Neural crest cell (in vitro differentiated cells): ENCODE measurements around the gene SMG6. TPM values are rescaled to one million over a fixed set of nuclear protein-coding genes. Genes with fewer than 3 reads are reported as not detected.

Experiments
- DNase-seq: peaks from one replicate; pipeline ENCODE4 v3.0.0; 2021; ENCODE audit warnings: low read depth, mixed read lengths, low spot score
- H3K27ac Mint-ChIP-seq: one replicate; pipeline ENCODE4 v1.8.0; 2021; ENCODE audit warnings: mild to moderate bottlenecking, mixed read lengths; ENCODE audit not compliant: unreplicated experiment
- H3K27me3 Mint-ChIP-seq: 2 replicates; pipeline ENCODE4 v1.8.0; 2021; ENCODE audit warnings: low read depth, mild to moderate bottlenecking, mixed read lengths
- H3K36me3 Mint-ChIP-seq: 2 replicates; pipeline ENCODE4 v1.8.0; 2021; ENCODE audit warnings: low read depth, mild to moderate bottlenecking, mixed read lengths
- H3K4me1 Mint-ChIP-seq: 2 replicates; pipeline ENCODE4 v1.8.0; 2021; ENCODE audit warnings: mixed read lengths
- H3K4me3 Mint-ChIP-seq: one replicate; pipeline ENCODE4 v1.8.0; 2021; ENCODE audit warnings: mild to moderate bottlenecking, mixed read lengths
- H3K9me3 Mint-ChIP-seq: 2 replicates; pipeline ENCODE4 v1.8.0; 2021; ENCODE audit warnings: mixed read lengths
- total RNA-seq: library from RNA; stranded (reverse); gene quantifications from 2 replicates; pipeline ENCODE4 v1.2.1, GENCODE V29; 2021
- TF ChIP-seq, protein P1 (sequence below): fragments of 200-600 bp; sonication (generic); conservative IDR thresholded peaks from 2 replicates; pipeline ENCODE4 v1.5.0; 2021; ENCODE audit warnings: antibody characterized with exemption, mild to moderate bottlenecking

The SMG6 gene
- total RNA-seq, 1 donor from 2014 or later: 57.2 TPM

DNA sequence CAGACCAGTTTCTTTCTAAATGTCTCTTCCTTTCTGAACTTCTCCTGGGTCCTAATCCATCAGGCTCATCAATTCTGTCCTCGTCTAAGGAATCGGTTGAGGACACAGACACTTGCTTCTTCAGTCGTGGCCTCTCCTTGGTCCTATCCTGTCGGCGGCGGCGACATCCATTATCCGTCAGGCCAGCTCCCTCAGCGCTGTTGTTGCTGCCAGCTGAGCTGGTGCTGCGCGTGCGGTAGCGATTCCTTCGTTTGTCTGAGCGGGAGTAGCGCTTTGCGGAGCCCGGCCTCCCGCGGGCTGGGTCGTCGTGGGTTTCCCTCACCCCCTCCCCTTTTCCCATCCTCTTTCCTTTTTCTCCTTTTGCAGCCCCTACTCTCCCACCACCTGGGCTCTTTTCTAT is 3.8 kb downstream of the SMG6 start:
- no peaks in the 10 kb centered on the region for H3K27me3 Mint-ChIP-seq

DNA sequence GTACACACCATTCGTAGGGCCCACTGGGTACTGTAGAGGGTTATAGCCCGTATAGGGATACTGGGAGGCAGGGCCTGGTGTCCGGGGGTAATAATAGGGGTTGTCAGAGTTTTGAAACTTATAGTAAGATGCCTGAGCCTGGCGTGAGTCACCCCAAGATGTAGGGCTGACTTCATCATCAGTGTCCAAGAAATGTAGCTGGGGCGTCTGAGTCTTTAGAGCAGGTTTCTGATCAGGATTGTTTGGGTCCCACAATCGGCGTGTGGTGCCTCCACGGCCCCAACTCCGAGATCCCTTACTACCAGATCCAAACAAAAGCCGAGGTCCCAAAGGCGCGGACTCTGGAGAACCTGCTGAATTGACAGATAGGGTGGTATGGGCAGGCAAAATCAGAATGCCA is 4.4 kb downstream of the SMG6 start:
- H3K4me3 Mint-ChIP-seq: no peak overlapping the region
- H3K9me3 Mint-ChIP-seq: no peaks in the 10 kb centered on the region
- H3K4me1 Mint-ChIP-seq: peaks cover 34% of the 10 kb centered on the region
- TF ChIP-seq, protein P1, sequence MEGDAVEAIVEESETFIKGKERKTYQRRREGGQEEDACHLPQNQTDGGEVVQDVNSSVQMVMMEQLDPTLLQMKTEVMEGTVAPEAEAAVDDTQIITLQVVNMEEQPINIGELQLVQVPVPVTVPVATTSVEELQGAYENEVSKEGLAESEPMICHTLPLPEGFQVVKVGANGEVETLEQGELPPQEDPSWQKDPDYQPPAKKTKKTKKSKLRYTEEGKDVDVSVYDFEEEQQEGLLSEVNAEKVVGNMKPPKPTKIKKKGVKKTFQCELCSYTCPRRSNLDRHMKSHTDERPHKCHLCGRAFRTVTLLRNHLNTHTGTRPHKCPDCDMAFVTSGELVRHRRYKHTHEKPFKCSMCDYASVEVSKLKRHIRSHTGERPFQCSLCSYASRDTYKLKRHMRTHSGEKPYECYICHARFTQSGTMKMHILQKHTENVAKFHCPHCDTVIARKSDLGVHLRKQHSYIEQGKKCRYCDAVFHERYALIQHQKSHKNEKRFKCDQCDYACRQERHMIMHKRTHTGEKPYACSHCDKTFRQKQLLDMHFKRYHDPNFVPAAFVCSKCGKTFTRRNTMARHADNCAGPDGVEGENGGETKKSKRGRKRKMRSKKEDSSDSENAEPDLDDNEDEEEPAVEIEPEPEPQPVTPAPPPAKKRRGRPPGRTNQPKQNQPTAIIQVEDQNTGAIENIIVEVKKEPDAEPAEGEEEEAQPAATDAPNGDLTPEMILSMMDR: no peak
- no peak overlapping the region for H3K27ac Mint-ChIP-seq
- no peak for DNase-seq
- H3K27me3 Mint-ChIP-seq: no peaks in the 10 kb centered on the region
- H3K36me3 Mint-ChIP-seq: peaks cover 31% of the 10 kb centered on the region

More for the DNA sequence above, 3.8 kb downstream of the SMG6 start:
- no peaks in the 10 kb centered on the region for H3K9me3 Mint-ChIP-seq
- DNase-seq: no peak
- TF ChIP-seq, protein P1: no peak
- H3K4me1 Mint-ChIP-seq: peaks cover 30% of the 10 kb centered on the region
- no peak overlapping the region for H3K27ac Mint-ChIP-seq
- H3K4me3 Mint-ChIP-seq: peak overlapping the region; percentile 21
- peaks cover 26% of the 10 kb centered on the region for H3K36me3 Mint-ChIP-seq

DNA sequence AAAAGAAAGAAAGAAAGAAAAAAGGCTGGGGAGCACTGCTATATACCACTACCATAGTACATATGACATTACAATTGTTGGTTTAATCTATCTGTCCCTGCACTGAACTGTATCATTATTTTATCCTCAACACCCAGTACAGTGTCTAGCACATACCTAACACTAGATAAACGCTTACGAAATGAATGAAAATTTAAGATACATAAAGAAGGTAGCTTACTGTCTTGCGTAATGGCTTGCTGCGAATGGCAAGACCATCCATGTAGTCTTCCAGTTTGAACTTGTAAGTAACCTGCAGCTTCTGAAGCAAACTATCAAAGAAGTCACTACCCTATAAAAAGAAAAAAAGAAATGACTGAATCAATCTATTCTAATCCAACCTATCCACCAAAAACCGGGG is 6.6 kb downstream of the SMG6 start:
- Mint-ChIP-seq H3K4me3 (no peak overlapping the region), H3K4me1 (peaks cover 31% of the 10 kb centered on the region), H3K36me3 (peaks cover 38% of the 10 kb centered on the region), H3K9me3 (no peaks in the 10 kb centered on the region), H3K27ac (no peak overlapping the region), H3K27me3 (no peaks in the 10 kb centered on the region)
- TF ChIP-seq, protein P1: no peak
- no peak for DNase-seq

DNA sequence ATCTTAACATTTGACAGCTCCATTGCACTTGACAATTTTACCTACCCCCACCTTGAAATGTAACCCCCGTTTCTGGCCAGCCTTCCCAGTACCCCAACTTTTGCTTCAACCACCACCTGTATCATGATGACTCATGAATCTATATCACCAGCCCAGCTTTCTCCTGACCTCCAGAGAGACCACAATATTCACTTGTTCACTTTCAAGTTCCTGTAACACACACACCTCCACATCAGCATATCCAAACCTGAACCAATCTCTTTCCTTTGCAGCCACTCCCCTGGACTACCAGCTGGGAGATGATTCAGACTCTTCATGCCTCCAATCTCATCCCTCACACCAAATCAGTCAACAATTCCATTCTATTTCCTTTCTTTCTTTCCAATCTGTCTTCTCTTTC is 8.0 kb downstream of the SMG6 start:
- no peaks in the 10 kb centered on the region for H3K27me3 Mint-ChIP-seq
- TF ChIP-seq, protein P1: no peak
- no peak overlapping the region for H3K27ac Mint-ChIP-seq
- H3K4me3 Mint-ChIP-seq: no peak overlapping the region
- peaks cover 46% of the 10 kb centered on the region for H3K36me3 Mint-ChIP-seq
- H3K9me3 Mint-ChIP-seq: no peaks in the 10 kb centered on the region
- H3K4me1 Mint-ChIP-seq: peaks cover 19% of the 10 kb centered on the region
- no peak for DNase-seq

DNA sequence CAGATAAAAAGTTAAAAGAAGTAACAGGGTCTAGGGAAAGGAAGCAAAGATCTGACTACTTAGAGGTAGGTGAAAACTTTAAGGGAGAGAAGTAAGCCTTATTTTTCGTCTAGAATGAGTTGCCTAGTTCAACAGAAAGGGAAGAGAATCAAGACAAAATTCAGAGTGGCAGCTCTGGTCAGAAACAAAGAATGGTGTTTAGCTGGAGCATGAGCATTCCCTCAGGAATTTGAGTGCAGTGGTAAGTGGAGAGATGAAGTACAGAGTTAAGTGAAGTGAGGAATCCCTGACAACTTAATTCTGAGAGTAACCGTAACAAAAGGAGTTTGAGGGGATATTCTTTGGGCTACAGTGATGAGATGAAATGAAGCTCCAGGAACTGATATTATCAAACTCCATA is 11.5 kb downstream of the SMG6 start:
- TF ChIP-seq, protein P1: no peak
- Mint-ChIP-seq H3K36me3 (peaks cover 38% of the 10 kb centered on the region), H3K4me3 (no peak overlapping the region), H3K4me1 (peaks cover 13% of the 10 kb centered on the region), H3K9me3 (no peaks in the 10 kb centered on the region), H3K27me3 (no peaks in the 10 kb centered on the region), H3K27ac (no peak overlapping the region)
- DNase-seq: no peak
